HepG2 (cell line): ENCODE data around the gene GPR55.

ENCODE experiments used
- AGO2 ChIP-seq: fragments of 200-400 bp; formaldehyde crosslinking; optimal IDR thresholded peaks from 2 replicates; pipeline ENCODE3; 2017; ENCODE audit warnings: mild to moderate bottlenecking, low read depth, low read length, moderate library complexity
- CBFB ChIP-seq: sonication (generic); formaldehyde crosslinking; IDR thresholded peaks from 2 replicates; pipeline ENCODE4 v1.4.0; 2020; ENCODE audit warnings: missing genetic modification reagents
- JUNB ChIP-seq: sonication (generic); formaldehyde crosslinking; IDR thresholded peaks from 2 replicates; pipeline ENCODE4 v1.8.0; 2022; ENCODE audit warnings: missing genetic modification reagents, mild to moderate bottlenecking, borderline replicate concordance
- POLR2A ChIP-seq, 2 experiments: IDR thresholded peaks; 2 replicates each; pipeline ENCODE4 v1.6.1; 2011; ENCODE audit warnings: low read depth in 2 of 2, low read length in 2 of 2, mild to moderate bottlenecking in 1 of 2, moderate library complexity in 1 of 2; ENCODE audit not compliant: insufficient read depth in 1 of 2
- POLR2AphosphoS5 ChIP-seq: IDR thresholded peaks from 2 replicates; pipeline ENCODE4 v1.6.1; 2012; ENCODE audit warnings: low read depth, low read length
- RAD51 ChIP-seq: fragments of 450-650 bp; IDR thresholded peaks from 2 replicates; pipeline ENCODE4 v1.6.1; 2016; ENCODE audit warnings: borderline replicate concordance
- SALL1 ChIP-seq: sonication (generic); formaldehyde crosslinking; IDR thresholded peaks from 2 replicates; pipeline ENCODE4 v1.8.0; 2022; ENCODE audit warnings: mild to moderate bottlenecking, missing genetic modification reagents
- TCF12 ChIP-seq, 2 experiments: fragments of 450-650 bp in 1 of 2; sonication (generic) in 1 of 2; formaldehyde crosslinking in 1 of 2; IDR thresholded peaks; 2 replicates each; pipeline versions ENCODE4 v1.6.1 to v1.8.0; 2017 to 2022; ENCODE audit warnings: antibody characterized with exemption in 1 of 2, mild to moderate bottlenecking in 1 of 2, missing genetic modification reagents in 1 of 2, moderate library complexity in 1 of 2
- ZBTB8A ChIP-seq: sonication (generic); formaldehyde crosslinking; IDR thresholded peaks from 2 replicates; pipeline ENCODE4 v1.4.0; 2020; ENCODE audit warnings: mild to moderate bottlenecking, low read depth, missing genetic modification reagents, borderline replicate concordance
- ZMYM2 ChIP-seq: sonication (generic); formaldehyde crosslinking; IDR thresholded peaks from 2 replicates; pipeline ENCODE4 v1.8.0; 2022; ENCODE audit warnings: mild to moderate bottlenecking, missing genetic modification reagents
- ZNF558 ChIP-seq: sonication (generic); formaldehyde crosslinking; IDR thresholded peaks from 2 replicates; pipeline ENCODE4 v1.9.0; 2022; ENCODE audit warnings: mild to moderate bottlenecking, missing genetic modification reagents, borderline replicate concordance
- TF ChIP-seq, protein P1 (sequence below): sonication (generic); formaldehyde crosslinking; IDR thresholded peaks from 2 replicates; pipeline ENCODE4 v1.4.0; 2020; ENCODE audit warnings: missing genetic modification reagents
- TF ChIP-seq, protein P2 (sequence below): sonication (generic); formaldehyde crosslinking; IDR thresholded peaks from 2 replicates; pipeline ENCODE4 v1.5.0; 2020; ENCODE audit warnings: mild to moderate bottlenecking, missing genetic modification reagents, moderate library complexity
- TF ChIP-seq, protein P3 (sequence below): sonication (generic); formaldehyde crosslinking; IDR thresholded peaks from 2 replicates; pipeline ENCODE4 v1.5.1; 2020; ENCODE audit warnings: missing genetic modification reagents, mild to moderate bottlenecking, borderline replicate concordance

DNA sequence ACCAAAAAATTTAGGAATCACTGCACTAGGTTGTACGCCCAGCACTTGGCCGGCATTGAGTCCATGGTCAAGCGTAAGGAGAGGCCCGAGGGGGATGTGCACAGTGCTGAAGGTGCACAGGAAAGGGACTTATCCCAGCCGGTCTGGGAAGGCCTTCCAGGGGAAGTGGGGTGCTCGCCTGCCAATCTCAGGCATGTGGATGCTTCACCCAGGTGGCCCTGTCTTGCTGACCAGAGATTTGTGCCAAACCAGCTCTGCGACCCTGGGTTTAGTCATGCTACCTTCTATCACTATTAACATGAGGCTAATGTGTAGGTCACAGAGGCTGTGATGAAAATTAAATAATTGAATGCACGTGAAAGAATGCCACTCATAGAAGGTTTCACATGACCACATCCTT lies 62.0 kb downstream of the GPR55 start:
- TF ChIP-seq RAD51 (no peak), ZBTB8A (CRISPR knock-in tag) (no peak), TCF12 (IDR thresholded peaks at IDR 0.05) (no peak), TCF12 (CRISPR knock-in tag; IDR thresholded peaks at IDR 0.05) (no peak), POLR2A (IDR thresholded peaks at IDR 0.05; ENCODE audit: insufficient read depth in 1 of 2, low read depth in 2 of 2, low read length in 2 of 2) (no peak), AGO2 (no peak), ZMYM2 (CRISPR knock-in tag) (no peak), POLR2AphosphoS5 (no peak), CBFB (CRISPR knock-in tag) (no peak), ZNF558 (CRISPR knock-in tag) (no peak), JUNB (CRISPR knock-in tag) (no peak), SALL1 (CRISPR knock-in tag) (no peak)
- TF ChIP-seq, protein P1, sequence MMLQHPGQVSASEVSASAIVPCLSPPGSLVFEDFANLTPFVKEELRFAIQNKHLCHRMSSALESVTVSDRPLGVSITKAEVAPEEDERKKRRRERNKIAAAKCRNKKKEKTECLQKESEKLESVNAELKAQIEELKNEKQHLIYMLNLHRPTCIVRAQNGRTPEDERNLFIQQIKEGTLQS: no peak
- TF ChIP-seq, protein P2, sequence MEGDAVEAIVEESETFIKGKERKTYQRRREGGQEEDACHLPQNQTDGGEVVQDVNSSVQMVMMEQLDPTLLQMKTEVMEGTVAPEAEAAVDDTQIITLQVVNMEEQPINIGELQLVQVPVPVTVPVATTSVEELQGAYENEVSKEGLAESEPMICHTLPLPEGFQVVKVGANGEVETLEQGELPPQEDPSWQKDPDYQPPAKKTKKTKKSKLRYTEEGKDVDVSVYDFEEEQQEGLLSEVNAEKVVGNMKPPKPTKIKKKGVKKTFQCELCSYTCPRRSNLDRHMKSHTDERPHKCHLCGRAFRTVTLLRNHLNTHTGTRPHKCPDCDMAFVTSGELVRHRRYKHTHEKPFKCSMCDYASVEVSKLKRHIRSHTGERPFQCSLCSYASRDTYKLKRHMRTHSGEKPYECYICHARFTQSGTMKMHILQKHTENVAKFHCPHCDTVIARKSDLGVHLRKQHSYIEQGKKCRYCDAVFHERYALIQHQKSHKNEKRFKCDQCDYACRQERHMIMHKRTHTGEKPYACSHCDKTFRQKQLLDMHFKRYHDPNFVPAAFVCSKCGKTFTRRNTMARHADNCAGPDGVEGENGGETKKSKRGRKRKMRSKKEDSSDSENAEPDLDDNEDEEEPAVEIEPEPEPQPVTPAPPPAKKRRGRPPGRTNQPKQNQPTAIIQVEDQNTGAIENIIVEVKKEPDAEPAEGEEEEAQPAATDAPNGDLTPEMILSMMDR (CRISPR knock-in tag): no peak
- TF ChIP-seq, protein P3, sequence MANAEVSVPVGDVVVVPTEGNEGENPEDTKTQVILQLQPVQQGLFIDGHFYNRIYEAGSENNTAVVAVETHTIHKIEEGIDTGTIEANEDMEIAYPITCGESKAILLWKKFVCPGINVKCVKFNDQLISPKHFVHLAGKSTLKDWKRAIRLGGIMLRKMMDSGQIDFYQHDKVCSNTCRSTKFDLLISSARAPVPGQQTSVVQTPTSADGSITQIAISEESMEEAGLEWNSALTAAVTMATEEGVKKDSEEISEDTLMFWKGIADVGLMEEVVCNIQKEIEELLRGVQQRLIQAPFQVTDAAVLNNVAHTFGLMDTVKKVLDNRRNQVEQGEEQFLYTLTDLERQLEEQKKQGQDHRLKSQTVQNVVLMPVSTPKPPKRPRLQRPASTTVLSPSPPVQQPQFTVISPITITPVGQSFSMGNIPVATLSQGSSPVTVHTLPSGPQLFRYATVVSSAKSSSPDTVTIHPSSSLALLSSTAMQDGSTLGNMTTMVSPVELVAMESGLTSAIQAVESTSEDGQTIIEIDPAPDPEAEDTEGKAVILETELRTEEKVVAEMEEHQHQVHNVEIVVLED: no peak
